Measurements from ENCODE around the gene ANO1.

DNA sequence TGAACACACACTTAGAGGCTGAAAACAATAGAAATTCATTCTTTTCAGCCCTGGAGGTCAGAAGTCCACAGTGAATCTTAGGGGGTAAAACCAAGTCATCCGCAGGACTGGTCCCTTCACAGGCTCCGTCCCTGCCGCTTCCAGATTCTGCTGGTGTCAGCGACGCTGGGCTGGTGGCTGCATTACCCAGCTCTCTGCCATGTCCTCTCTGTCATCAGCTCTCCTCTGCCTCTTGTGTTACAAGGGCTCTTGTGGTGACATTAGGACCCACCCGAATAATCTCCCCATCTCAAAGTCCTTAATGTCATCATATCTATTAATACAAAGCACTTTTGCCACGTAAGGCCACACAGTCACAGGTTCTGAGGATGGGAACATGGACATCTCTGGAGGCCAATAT is 47.7 kb upstream of the ANO1 start:
- TF ChIP-seq, protein P1, sequence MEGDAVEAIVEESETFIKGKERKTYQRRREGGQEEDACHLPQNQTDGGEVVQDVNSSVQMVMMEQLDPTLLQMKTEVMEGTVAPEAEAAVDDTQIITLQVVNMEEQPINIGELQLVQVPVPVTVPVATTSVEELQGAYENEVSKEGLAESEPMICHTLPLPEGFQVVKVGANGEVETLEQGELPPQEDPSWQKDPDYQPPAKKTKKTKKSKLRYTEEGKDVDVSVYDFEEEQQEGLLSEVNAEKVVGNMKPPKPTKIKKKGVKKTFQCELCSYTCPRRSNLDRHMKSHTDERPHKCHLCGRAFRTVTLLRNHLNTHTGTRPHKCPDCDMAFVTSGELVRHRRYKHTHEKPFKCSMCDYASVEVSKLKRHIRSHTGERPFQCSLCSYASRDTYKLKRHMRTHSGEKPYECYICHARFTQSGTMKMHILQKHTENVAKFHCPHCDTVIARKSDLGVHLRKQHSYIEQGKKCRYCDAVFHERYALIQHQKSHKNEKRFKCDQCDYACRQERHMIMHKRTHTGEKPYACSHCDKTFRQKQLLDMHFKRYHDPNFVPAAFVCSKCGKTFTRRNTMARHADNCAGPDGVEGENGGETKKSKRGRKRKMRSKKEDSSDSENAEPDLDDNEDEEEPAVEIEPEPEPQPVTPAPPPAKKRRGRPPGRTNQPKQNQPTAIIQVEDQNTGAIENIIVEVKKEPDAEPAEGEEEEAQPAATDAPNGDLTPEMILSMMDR (conservative IDR thresholded peaks at IDR 0.05) = no peak
- no peak for TF ChIP-seq ZFX (IDR thresholded peaks at IDR 0.05)
